Adrenal gland (tissue), 12 donors: ENCODE data around the gene IL3RA. TPM values are rescaled to one million over a fixed set of nuclear protein-coding genes. Genes with fewer than 3 reads are reported as not detected.
"Not testable (repeated sequence)": the region's sequence is repeated elsewhere in the genome, so short reads cannot be mapped to it uniquely, and the experiment has no call there.

Experiments
- DNase-seq, 7 donors: peaks; one replicate each; pipeline ENCODE4 v3.0.0-alpha.2; 2019 to 2020
- H3K27ac ChIP-seq, 5 donors: fragments of 200-600 bp; sonication (generic) in 4 of 5; 1 replicate in 3 of 5; 2 replicates in 2 of 5; pipeline versions ENCODE4 v1.5.1 to v1.8.0; 2016 to 2020; ENCODE audit warnings: mild to moderate bottlenecking in 1 of 5
- H3K27me3 ChIP-seq: fragments of 200-600 bp; 2 replicates; pipeline ENCODE4 v1.8.0; 2021
- H3K36me3 ChIP-seq, 2 donors: fragments of 200-600 bp; replicated peaks in 1 of 2; 1 replicate in 1 of 2; 2 replicates in 1 of 2; pipeline versions ENCODE4 v1.5.1 to v1.8.0; 2018 to 2022
- H3K4me1 ChIP-seq, 2 donors: fragments of 200-600 bp; replicated peaks in 1 of 2; 1 replicate in 1 of 2; 2 replicates in 1 of 2; pipeline versions ENCODE4 v1.5.1 to v1.8.0; 2018 to 2021
- H3K4me3 ChIP-seq, 4 donors: fragments of 200-600 bp; sonication (generic) in 3 of 4; one replicate each; pipeline ENCODE4 v1.5.1; 2016 to 2018
- H3K9me3 ChIP-seq, 3 donors: fragments of 200-600 bp; sonication (generic) in 1 of 3; replicated peaks in 1 of 3; 1 replicate in 2 of 3; 2 replicates in 1 of 3; pipeline versions ENCODE4 v1.5.1 to v1.8.0; 2016 to 2021
- POLR2A ChIP-seq, 2 donors: fragments of 450-650 bp; IDR thresholded peaks; one replicate each; pipeline ENCODE4 v1.6.1; 2017; ENCODE audit warnings: antibody characterized with exemption in 2 of 2, mild to moderate bottlenecking in 2 of 2, moderate library complexity in 1 of 2
- WGBS, 4 donors: extraction: QIAGEN DNeasy Blood & Tissue Kit in 2 of 4; methylation state at CpG; one replicate each; pipeline versions ENCODE4 v1.1.5 to v1.1.7; 2013 to 2017; 5-methylcytosine and 5-hydroxymethylcytosine counted together
- intact Hi-C, 2 donors: fragments of 100-400 bp; cut with DNase I; formaldehyde crosslinking; loops; one replicate each; pipeline versions ENCODE4 v1.14.1 to v1.15.0; 2022 to 2023
- polyA plus RNA-seq, 3 donors: library from polyadenylated mRNA; stranded (reverse); fragments of 200-250 nt in 2 of 3; fragments of 350-450 nt in 1 of 3; fragmentation: Illumina TruSeq in 1 of 3; extraction: RNeasy Lipid Tissue Mini Kit (QIAGEN cat#74804) in 1 of 3; gene quantifications; one replicate each; pipeline ENCODE4 v1.2.3, GENCODE V29; 2013 to 2014
- total RNA-seq, 9 donors: library from RNA; depleted of rRNA in 4 of 9; stranded (reverse); fragments of >200 nt in 4 of 9; fragments of 120-200 nt in 1 of 9; fragmentation: NEBNext Ultra II Directional in 1 of 9; extraction: Animal tissue kit (Norgen Biotek cat#: 25700) in 1 of 9; gene quantifications; one replicate each; pipeline versions ENCODE4 v1.1.0 to v1.2.4, GENCODE V29; 2013 to 2023
- TF ChIP-seq, protein P1 (sequence below), 6 experiments: fragments of 450-650 bp in 4 of 6; fragments of 200-600 bp in 2 of 6; sonication (generic) in 1 of 6; IDR thresholded peaks; 1 replicate in 5 of 6; 2 replicates in 1 of 6; pipeline versions ENCODE4 v1.5.1 to v1.8.0; 2016 to 2021; ENCODE audit warnings: antibody characterized with exemption in 6 of 6, mild to moderate bottlenecking in 2 of 6, moderate library complexity in 1 of 6
- donor health status: healthy with polysubstance abuse.
- donor health status: Bipolar disorder and iron deficiency.
- donor health status: DM: yes; HTN: yes; CAD: no.
- donor health status: DM: no; HTN: no; CAD: no.
- donor health status: DM: no; HTN: no; CAD: no.
- donor health status: DM: yes; HTN: yes; CAD: no.

Gene IL3RA
- total and polyA plus RNA-seq, 12 donors = 1.4 to 7.4 (median 3.1) TPM

DNA sequence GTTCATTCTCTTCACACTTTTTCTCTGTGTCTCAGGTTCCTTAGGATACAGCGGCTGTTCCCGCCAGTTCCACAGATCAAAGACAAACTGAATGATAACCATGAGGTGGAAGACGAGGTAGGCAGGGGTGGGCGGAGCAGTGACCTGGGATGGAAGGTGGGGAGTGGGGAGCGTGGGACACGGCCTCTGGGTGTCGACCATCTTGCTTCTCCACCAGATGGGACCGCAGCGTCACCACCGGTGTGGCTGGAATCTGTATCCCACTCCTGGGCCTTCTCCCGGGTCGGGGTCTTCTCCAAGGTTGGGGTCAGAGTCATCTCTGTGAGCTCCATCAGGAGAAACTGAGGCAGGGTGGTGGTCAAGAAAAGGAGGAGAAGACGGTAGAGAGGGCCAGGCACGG, 31.2 kb upstream of the IL3RA start:
- 86 to 91% (median 87%) methylated on average over 13 to 14 of the region's 14 CpGs for WGBS, 4 donors
- intact Hi-C loops = no loop called here
- H3K36me3 ChIP-seq = no peaks in the 10 kb centered on the region
- no peak for DNase-seq
- no peak overlapping the region for H3K27ac ChIP-seq
- H3K4me3 ChIP-seq = no peak overlapping the region
- H3K27me3 ChIP-seq = no peaks in the 10 kb centered on the region
- no peak for TF ChIP-seq POLR2A (IDR thresholded peaks at IDR 0.05)
- TF ChIP-seq, protein P1, sequence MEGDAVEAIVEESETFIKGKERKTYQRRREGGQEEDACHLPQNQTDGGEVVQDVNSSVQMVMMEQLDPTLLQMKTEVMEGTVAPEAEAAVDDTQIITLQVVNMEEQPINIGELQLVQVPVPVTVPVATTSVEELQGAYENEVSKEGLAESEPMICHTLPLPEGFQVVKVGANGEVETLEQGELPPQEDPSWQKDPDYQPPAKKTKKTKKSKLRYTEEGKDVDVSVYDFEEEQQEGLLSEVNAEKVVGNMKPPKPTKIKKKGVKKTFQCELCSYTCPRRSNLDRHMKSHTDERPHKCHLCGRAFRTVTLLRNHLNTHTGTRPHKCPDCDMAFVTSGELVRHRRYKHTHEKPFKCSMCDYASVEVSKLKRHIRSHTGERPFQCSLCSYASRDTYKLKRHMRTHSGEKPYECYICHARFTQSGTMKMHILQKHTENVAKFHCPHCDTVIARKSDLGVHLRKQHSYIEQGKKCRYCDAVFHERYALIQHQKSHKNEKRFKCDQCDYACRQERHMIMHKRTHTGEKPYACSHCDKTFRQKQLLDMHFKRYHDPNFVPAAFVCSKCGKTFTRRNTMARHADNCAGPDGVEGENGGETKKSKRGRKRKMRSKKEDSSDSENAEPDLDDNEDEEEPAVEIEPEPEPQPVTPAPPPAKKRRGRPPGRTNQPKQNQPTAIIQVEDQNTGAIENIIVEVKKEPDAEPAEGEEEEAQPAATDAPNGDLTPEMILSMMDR (IDR thresholded peaks at IDR 0.05) = no peak
- no peaks in the 10 kb centered on the region for H3K9me3 ChIP-seq
- H3K4me1 ChIP-seq = no peaks in the 10 kb centered on the region

DNA sequence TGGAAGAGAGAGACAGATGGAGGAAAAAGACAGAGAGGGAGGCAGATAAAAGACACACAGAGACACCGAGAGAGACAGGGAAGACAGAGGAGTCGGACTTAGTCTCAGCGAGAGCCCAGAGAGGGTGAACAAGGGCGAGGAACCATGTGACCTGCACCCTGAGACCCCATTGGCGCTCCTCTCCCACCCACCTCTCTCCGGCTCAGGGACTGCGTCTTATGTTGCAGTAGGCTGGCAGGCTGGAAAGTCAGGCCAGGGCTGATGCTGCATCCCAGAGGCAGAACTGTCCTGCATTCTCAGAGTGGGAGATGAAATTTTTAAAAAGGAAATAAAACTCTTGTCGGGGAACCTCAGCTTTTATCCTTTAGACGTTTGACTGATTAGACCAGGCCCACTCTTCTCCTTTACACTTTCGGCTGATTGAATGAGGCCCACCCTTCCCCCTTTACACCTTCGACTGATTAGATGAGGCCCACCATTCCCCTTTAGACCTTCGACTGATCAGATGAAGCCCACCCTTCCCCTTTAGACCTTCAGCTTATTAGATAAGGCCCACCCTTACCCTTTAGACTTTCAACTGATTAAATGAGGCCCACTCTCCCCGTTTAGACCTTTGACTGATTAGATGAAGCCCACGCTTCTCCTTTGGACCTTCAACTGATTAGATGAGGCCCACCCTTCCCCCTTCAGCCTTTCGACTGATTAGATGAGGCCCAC, 29.5 kb upstream of the IL3RA start:
- WGBS, 4 donors = 81 to 89% (median 86%) methylated on average over 15 of the region's 15 CpGs
- intact Hi-C loops = no loop called here
- no peak for DNase-seq
- no peaks in the 10 kb centered on the region for H3K4me1 ChIP-seq
- H3K27me3 ChIP-seq = no peaks in the 10 kb centered on the region
- H3K4me3 ChIP-seq = no peak overlapping the region
- TF ChIP-seq POLR2A (IDR thresholded peaks at IDR 0.05) = no peak
- TF ChIP-seq, protein P1 (IDR thresholded peaks at IDR 0.05) = no peak
- H3K27ac ChIP-seq = no peak overlapping the region
- no peaks in the 10 kb centered on the region for H3K9me3 ChIP-seq
- H3K36me3 ChIP-seq = no peaks in the 10 kb centered on the region

DNA sequence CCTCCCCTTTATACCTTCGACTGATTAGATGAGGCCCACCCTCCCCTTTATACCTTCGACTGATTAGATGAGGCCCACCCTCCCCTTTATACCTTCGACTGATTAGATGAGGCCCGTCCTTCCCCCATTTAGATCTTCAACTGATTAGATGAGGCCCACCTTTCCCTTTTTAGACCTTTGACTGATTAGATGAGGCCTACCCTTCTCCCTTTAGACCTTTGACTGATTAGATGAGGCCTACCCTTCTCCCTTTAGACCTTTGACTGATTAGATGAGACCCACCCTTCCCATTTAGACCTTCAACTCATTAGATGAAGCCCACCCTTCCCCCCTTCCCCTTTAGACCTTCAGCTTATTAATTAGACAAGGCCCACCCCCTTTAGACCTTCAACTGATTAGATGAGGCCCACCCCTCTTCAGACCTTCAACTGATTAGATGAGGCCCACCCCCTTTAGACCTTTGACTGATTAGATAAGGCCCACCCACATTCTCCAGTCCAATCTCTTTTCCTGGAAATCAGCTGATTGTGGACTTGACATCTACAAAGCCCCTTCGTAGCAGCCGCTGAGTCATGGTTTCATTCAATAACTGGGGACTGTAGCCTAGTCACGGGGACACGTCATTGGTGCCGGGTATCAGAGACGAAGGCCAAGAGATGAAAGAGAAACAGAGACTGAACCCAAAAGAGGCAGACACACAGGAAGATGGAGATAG, 28.8 kb upstream of the IL3RA start:
- H3K27ac ChIP-seq = no peak overlapping the region
- 84 to 93% (median 87%) methylated on average over 10 of the region's 10 CpGs for WGBS, 4 donors
- no peaks in the 10 kb centered on the region for H3K36me3 ChIP-seq
- H3K4me1 ChIP-seq = no peaks in the 10 kb centered on the region
- DNase-seq = no peak
- no peak for TF ChIP-seq POLR2A (IDR thresholded peaks at IDR 0.05)
- TF ChIP-seq, protein P1 (IDR thresholded peaks at IDR 0.05) = no peak
- no peak overlapping the region for H3K4me3 ChIP-seq
- intact Hi-C loops = no loop called here
- no peaks in the 10 kb centered on the region for H3K9me3 ChIP-seq
- H3K27me3 ChIP-seq = no peaks in the 10 kb centered on the region

DNA sequence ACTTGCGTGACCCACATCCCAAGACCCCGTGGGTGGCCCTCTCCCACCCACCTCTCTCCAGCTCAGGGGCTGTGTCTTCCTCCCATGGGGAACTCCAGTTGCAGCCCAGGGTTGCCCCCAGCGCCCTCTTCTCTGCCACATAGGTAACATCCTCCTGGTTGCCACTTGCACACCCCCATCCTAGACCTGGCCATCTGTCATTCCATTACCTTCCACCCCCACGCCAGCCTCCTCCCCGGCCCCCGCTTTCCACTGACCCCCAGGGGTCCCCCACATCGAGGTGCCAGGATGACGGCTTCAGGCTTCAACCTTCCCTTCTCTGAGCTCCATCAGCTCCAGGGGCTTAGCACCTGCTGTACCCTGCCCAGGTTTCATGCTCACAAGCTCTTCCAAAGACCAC, 28.1 kb upstream of the IL3RA start:
- DNase-seq = no peak
- TF ChIP-seq, protein P1 (IDR thresholded peaks at IDR 0.05) = no peak
- no peak for TF ChIP-seq POLR2A (IDR thresholded peaks at IDR 0.05)
- H3K36me3 ChIP-seq = no peaks in the 10 kb centered on the region
- no peaks in the 10 kb centered on the region for H3K9me3 ChIP-seq
- no peaks in the 10 kb centered on the region for H3K27me3 ChIP-seq
- intact Hi-C loops = no loop called here
- H3K27ac ChIP-seq = no peak overlapping the region
- H3K4me3 ChIP-seq = no peak overlapping the region
- H3K4me1 ChIP-seq = no peaks in the 10 kb centered on the region
- WGBS, 4 donors = 82 to 100% (median 91%) methylated on average over 7 to 8 of the region's 8 CpGs

DNA sequence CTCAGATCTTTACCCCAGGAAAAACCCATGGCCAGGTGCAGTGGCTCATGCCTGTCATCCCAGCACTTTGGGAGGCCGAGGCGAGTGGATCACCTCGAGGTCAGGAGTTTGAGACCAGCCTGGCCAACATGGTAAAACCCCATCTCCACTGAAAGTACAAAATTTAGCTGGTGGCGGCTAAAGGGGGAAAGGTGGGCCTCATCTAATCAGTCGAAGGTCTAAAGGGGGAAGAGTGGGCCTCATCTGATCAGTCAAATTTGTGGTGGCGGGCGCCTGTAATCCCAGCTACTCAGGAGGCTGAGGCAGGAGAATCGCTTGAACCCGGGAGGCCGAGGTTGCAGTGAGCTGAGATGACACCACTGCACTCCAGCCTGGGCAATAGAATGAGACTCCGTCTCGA, 27.7 kb upstream of the IL3RA start:
- H3K4me1 ChIP-seq, intact Hi-C loops, H3K9me3 ChIP-seq, DNase-seq, H3K27ac ChIP-seq, H3K4me3 ChIP-seq, H3K36me3 ChIP-seq, H3K27me3 ChIP-seq: not testable (repeated sequence)
- 77 to 82% (median 79%) methylated on average over 10 to 12 of the region's 12 CpGs for WGBS, 4 donors
